Epidermal melanocyte (primary cell): ENCODE data around the gene ADAMTS2.

Experiments
- DNase-seq: peaks from one replicate; pipeline ENCODE4 v3.0.0; 2011; ENCODE audit warnings: low spot score; ENCODE audit not compliant: insufficient read length

The ADAMTS2 gene

DNA sequence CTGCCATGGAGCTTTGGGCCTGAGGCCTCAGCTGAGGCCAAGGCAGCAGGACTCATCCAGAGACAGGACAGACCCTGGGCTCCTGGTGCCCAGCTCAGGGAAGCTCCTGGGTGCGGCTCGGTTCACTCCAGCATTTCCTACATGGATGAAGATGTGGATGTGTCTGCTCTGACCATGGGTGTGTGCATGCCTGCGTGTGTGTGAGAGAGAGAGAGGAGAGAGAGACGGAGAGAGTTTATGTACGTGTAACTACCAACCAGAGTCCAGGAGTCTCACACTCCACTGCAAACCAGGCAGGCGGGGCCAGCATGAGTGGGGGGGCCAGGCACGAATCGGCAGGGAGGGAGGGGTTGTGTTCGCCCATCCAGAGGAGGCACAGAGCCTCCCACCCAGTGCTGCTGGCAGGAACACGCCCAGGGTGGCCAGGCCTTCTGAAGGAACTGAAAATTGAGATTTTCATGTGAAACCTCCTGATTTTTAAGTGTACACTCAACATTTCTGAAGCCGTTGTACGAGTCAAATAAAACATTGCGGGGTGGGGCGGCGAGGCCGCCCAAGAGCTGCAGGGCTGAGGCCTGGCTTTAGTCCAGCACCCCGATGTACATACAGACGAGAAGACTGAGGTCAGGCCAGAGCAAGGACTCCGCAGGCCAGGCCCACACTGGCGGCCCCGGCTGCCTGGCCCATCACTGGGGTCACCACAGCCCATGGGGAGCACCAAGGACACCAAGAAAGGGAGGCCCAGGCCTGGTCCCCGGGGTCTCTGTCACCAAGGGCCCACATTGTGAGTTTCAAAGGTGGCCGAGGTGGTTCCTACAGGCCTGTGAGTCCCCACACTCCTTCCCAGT is 88.7 kb downstream of the ADAMTS2 start:
- no peak for DNase-seq

DNA sequence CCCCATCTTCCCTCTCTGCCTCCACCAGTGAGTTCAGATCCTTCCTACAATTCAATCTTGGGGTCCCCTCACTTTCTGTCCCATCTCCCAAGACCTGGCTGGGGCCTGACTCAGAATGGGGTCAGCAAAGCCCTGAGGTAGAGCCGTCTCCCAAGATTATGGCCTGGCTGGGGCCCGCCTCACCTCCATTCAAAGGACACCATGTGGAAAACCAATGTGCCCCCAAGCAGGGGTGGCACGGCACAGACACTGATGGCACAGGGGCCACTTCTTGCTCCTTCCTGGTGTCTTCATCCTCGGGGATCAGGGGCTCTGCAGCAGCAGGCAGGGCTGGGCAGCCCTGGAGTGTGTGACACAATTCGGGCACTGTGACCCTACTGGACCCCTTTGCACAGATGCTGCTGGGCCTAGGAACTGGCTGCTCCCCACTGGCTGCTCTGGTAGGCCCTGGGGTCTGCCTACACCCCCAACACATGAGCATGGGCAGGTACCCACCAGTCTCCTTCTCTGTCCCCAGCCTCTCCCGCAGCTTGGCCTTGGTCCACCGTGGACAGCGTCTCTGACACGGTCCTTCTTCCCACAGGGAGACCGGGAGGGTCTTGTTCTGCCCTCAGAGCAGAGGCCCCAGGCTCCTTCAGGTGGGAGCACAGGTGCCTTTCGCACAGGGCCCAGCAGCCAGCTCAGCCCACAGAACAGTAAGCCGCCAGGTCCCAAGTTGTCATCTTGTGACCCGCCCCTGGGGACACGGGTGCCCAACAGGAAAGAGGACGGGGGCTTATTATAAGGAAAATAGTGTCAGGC is 89.5 kb downstream of the ADAMTS2 start:
- no peak for DNase-seq

DNA sequence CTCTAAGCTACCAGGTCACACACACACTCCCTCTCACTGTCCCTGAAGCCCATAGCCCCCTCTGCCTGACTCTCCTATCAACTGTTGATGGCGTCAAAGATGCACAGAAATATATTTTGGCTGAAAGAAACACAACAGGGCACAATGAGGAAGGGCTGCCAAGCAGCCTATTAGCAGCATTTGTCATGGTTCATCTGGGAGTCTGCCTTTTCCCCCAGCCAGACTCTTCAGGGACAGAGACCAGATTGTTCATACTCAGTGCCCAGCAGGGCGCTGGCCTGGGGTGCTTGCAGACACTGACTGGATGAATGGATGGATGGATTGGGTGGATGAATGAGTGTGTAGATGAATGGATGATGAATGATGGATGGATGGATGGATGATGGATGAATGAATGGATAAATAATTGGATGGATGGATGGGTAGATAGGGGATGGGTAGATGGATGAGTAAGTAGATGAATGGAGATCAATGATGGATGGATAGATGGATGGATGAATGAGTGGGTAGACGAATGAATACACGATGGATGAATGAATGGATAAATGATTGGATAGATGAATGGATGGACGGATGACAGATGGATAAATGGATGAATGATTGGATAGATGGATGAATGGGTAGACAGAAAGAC is 90.5 kb downstream of the ADAMTS2 start:
- peak; percentile 79 for DNase-seq

DNA sequence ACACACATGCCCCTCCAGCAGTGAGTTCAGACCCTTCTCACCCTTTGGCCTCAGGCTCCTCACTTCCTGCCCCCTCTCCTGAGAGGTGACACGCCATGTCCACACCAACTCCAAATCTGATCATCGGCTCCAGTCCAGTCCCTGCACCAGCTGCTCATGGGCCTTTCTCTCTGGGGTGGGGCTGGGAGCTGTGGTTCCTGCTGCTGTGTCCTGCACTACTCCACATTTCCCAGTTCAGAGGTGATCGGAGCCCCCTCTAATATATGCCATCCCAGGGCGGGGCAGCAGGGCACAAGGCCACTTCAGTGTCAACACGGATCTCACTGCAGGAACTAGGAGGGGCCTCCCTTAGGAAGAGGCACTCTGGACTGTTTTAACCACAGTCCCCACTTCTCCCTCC is 91.5 kb downstream of the ADAMTS2 start:
- DNase-seq: no peak

DNA sequence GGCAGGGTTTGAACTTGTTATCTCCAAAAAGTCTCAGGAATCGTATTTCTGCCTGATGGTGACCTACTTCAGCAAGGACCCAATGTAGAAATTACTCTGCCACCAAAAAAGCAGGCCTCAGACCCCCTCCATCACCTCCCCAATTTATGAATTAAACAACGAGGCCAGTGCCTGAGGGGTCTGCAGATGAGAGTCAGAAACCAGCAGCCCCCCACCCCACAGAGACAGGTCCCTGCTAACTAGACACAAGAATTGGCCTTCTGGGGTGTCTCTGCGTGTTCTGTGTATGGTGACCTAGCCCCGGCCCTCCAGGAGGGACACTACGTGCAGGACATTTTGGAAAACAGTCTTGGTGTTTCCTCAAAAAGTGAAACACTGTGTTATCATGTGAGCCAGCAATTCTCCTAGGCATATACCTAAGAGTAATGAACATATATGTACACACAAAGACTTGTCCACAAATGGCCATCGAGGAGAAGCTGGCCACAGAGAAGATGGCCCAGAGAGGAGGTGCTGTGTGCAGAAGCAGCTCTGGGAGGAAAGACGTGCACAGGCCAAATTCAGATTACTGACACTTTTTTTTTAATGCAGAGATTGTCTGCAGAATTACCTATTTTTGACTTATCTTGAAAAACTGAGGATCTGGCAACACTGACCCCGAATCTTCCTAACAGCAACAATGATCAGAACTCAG is 93.8 kb downstream of the ADAMTS2 start:
- no peak for DNase-seq

DNA sequence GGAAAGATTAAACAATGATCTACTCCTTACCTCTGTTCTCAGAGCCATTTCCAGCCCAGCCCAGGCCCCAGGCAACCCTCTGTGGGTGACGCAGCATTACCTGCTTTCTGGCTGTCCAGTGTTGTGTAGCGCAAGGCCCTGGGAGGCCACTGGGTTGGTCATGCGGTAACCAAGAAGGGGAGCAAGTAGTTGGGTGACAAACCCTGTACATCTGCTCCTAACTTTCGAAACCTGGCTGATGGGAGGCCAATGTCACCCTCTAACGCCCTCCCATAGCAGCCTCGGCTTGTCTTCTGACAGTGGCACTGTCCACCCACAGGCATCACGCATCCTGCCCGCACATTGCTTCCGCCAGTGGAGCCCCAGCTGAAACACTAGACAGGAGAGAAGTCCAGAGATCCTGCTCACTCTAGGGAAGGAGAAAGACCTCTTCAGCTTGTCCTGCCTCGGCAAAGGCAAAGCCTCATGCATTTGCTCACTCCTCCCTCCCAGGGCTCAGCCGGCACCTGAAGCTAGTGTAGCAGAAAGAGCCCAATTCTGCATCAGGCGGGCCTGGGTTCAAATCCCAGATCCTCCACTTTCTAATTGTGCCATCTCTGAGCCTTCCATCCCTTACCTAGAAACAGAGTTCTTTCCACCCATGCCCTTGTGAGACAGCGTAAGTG is 94.6 kb downstream of the ADAMTS2 start:
- no peak for DNase-seq

DNA sequence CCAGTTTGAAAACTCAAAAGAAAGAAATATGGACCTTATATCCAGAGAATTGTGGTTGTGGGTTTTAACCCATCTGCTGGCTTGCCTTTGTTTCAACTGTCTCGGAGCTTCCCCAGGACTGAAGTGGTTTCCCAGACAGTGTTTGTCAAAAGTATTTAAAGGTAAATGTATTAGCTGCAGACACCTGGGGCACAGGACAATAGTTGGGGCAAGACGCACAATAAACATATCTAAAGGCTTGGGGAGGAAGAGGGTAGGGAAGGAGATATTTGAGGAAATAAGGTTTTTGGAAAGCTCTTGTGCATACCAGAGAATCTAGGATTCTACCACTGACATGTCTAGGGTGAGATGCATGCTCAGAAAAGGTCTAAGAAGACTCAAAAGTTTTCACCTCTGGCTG is 99.0 kb downstream of the ADAMTS2 start:
- no peak for DNase-seq

DNA sequence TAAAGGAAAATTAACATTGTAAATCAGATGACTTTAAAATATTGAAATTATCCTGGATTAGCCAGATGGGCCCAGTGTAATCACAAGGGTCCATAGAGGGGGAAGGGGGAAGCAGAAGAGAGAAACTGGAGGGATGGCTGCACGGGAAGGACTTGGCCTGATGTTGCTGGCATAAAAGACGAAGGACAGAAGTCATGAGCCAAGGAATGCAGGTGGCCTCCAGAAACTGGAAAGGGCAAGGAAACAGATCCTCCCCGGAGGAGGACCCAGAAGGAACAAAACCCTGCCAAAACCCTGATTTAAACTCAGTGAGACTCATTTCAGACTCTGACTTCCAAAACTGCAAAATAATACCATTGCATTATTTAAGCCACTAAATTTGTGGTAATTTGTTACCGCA is 100.2 kb downstream of the ADAMTS2 start:
- no peak for DNase-seq

DNA sequence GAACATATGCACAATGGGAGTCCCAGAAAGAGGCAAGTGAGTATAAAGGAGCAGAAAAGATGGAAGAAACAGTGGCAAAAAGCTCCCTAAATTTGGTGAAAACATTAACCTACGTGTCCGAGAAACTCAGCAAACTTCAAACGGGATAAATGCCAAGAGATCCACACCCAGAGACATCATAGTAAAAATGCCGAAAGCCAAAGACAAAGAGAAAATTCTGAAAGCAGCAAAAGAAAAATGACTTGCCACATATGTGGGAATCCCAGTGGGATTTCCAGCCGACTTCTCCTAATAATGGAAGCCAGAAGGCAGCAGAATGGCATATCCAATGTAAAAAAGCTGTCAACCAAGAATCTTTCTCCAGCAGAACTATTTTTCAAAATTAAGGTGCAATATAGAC is 101.2 kb downstream of the ADAMTS2 start:
- no peak for DNase-seq

DNA sequence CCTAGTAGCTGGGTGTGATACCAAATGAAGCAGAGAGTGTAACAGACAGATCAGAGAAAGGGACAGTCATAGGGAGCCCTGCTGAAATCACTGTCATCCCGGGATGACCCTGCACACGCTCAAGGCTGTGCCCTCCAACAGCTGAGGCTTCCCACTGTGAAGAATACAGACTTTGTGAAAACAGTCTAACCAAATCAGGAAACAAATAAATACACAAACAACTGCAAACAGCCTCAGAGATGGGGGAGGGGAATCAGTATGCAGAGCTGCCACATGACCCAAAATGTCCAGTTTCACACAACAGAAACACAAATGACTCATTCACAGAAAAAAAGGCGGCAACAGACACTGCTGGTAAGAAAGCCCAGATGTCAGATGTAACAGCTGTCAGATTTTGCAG is 101.9 kb downstream of the ADAMTS2 start:
- DNase-seq: peak; percentile 83

DNA sequence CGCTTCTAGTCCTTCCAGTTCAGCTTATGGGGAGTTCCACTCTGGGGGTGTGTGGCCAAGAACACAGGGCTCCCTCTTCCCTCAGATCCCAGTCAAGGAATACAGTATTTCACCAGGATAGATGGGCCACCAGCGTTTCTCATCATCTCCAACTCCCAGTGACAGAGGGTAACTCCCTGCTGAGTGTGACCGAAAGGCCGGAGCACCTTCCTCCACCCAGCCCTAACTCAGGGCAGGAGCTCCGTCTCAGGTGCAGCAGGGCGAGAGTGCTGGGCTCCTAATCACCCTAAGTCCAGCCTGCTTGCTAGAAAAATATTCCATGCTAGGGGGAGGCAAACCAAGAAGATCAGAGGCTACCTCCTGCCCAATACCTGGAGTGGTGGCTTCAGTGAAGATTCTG is 102.6 kb downstream of the ADAMTS2 start:
- no peak for DNase-seq

DNA sequence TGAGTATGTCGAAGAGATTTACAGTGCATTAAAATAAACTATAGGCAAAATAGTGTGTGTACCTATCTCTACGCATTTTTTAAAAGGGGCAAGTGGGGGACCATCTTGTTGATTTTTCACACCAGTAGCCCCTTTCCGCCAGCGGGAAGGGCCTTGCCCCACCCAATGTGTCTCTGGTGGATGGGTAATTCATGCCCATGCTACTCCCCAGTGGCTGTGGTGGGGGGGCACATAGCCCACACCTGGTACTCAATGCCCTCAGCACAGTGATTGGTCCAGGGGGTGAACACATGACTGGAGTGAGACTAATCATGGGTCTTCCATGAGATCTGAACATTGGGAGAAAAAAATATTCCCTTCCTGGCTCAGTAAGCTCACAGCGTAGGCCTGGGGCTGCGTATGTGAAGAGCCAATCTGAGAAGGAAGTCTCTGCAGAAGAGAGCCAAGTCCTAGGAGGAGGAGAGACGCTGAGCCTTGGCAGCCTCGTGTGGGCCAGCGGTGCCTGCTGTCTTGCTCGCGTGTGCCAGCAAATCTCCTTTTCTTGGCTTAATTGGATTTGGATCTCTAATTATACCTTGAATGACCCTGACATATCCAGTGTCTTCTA is 103.4 kb downstream of the ADAMTS2 start:
- no peak for DNase-seq

DNA sequence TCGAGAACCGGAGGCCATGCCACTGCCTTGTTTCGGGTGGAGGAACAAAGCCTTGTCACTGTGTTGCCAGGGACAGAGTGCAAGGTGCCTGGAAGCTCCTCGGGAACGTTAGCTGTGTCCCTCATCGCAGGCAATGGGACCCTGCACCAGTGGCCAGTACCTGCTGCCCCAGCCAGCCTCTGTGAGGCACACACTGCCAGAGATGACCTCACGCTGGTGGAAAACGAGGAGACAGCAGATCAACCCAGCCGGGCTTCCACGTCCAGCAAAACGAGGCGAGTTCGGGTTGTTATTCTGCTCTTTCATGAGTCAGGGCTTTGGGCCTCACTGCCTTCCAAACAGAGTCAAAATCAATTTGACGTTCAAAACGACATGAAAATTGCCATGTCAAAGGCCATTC is 104.1 kb downstream of the ADAMTS2 start:
- DNase-seq: no peak

DNA sequence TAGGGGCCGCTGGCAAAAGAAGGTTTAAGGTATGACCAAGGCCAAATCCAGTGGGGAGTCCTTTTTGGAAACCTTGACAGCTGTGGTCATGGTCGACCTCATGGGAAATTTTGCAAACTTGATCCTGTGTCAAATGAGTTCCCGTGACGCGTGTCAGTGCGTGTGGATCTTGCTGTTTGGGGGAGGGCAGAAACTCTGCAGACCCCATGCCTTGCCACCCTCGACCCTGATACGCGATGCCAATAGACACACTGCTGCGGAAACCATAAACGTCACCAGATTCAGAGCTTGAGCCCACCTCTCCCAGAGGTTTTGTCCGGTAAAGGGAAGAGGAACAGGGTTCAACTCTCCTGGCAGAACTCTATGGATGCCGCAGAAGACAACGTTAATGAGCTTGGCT is 104.7 kb downstream of the ADAMTS2 start:
- DNase-seq: no peak

DNA sequence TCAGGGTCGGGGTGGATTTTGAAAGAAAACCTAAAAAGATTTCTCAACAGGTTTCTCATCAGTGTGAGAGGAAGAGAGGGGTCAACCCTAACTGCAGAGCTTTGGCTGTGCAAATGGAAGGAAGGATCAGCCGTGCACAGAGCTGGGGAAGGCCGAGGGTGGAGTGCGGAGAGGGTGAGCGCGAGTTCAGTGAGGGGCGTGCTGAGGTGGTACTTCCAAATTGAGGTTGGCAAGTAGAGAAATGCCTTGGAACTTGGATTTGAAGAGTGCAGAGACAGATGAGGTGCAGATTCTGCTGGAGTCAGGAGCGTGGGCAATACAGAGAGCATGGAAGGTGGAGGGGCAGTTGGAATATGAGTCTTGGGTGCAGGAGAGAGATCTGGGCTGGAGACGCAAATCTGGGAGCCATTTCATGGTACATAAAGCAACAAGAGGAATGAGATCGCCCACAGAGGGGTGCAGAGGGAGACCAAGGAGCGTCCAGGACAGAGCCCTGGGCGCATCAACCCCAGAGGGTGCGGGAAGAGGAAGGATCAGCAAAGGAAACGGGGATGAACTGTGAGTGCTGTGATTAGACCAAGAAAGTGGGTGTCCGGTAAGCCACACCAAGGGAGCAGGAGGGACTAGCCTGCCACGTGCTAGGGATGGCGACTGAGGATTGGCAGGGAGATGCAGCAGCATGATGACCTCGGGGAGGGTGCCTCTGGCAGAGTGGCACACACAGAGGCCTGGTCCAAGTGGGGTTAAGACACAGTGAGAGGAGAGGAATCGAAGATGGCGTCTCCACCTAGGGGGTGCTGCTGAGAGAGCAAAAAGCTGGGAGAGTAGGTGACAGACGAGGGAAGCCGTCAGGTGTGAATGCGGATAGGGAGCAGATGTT is 105.8 kb downstream of the ADAMTS2 start:
- DNase-seq: no peak

DNA sequence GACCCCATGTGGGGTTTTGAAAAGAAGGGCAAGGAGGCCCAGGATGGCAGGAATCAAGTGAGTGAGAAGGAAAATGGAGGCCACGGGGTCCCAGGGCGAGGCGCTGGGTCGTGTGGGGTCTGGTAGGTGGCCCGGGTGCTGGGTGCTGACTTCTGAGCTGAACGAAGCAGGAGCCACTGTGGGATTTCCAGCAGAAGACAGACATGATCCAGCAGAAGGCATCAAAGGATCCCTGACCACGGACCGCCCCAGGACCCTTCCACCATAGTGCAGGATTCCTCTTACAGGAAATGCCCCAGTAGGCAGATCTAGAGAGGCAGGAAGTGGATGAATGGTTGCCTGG is 106.7 kb downstream of the ADAMTS2 start:
- no peak for DNase-seq

DNA sequence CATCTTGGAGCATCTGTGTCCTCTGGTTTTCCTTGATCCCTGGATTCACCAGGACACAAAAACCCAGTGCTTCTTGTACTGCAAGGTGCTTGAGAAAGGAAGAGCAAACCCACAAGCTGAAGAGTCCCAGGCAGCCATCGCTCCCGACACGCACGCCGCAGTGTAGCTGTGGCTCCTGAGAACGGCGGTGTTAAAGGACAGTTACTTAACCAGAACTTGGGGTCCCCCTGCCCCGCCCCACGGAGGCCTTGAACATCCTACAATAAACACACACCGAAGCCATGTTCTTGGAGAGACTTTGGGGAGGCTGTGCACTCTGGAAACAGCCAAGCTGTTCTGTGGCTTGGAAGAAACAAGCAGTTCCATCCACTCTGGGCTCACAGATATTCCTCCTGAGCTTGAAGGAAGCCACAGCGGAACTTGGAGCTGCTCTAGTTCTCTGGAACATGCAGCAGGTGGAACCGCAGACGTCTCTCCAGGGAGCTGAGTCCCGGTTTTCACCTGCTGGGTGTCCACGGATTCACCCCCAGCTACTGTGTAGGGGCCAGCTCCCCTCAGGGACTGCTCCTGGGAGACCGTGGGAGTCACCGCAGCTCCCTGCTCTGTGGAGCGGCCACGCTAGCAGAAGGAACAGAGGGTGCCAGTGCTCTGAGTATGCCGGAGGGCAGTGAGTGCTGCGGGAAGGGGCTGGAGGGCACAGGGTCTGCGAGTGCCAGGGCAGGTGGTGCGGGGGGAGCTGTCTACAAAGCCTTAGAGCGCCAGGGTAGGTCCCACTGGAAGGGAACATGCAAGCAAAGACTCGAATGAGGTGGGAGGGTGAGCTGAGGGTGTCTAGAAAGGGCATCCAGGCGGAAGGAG is 107.3 kb downstream of the ADAMTS2 start:
- DNase-seq: no peak

DNA sequence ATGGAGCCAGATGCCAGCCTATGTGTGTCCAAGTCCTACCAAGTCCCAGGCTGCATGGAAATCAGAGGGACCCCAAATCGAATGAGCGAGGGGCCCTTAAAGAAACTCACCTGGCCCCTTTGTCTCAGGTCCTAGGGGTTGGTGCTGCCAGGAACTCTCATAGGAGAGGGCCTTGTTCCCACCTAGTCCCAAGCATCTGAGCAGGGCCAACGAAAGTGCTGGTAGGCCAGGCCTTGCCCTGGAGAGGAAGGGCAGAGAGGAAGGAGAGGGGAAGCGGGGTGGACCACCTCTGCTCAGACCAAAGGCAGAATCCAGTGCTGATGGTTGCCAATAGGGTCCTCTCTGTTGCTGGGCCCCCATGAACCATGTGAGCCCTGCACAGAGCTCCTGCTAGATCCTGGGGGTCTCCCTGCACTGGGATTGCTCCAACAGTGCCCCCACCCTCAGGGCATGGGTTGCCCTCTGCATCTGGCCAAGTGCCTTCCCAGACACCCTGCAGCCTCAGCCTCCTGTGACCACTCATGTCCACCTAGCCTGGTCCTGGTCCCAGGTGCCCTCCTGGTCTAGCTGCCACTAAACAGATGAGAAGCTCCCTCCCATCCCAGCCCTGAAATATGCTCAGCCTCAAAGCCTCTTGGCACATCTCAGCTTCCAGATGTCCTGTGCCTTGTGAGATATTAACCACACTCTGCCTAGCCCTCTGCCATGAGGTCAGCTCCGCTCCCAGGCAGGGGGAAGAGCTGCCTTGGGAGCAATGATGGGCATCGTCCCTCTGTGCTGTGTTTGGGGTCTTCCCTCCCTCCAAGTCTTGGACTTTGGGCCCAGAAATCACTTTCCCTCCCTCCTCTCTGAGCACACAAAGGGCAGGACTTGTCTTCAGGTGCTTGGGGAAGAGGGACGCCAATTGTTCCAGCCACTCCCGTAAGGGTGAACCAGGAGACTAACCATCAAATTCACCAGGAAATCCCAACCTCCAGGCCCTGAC is 109.6 kb downstream of the ADAMTS2 start:
- no peak for DNase-seq
